ENCODE data around the gene ATP12A.

The ATP12A gene

GRCh38 chr13:24680258-24680920 lies at the start of gene ATP12A:
ATP12A (plus strand) TSS chr13:24680408; CDS start chr13:24680744, 336 bp downstream.
- no peak within 1 kb of the TSS for H3K4me2 ChIP-seq
- H4K20me1 ChIP-seq (ENCODE audit: insufficient read depth): no peaks in the 10 kb centered on the region
- H3K79me2 ChIP-seq (ENCODE audit: insufficient read depth, low read depth): no peaks in the 10 kb centered on the region
- no peak within 1 kb of the TSS for H3K4me3 ChIP-seq (IDR thresholded peaks at IDR 0.05; ENCODE audit: insufficient read depth, low read depth, low read length)
- no peak within 1 kb of the TSS for H3K27ac ChIP-seq
- peaks cover 10% of the 10 kb centered on the region for H3K4me1 ChIP-seq (ENCODE audit: low read depth, poor library complexity, severe bottlenecking)
- peak within 1 kb of the TSS; percentile 34; the same call in 1 of the 2 replicates for H2AFZ ChIP-seq (ENCODE audit: low read depth)
- H3K9ac ChIP-seq: no peak within 1 kb of the TSS
- no peaks in the 10 kb centered on the region for H3K27me3 ChIP-seq (ENCODE audit: insufficient read depth, low read depth)
- H3K36me3 ChIP-seq (ENCODE audit: insufficient read depth): no peaks in the 10 kb centered on the region
- TF ChIP-seq CTCF (conservative IDR thresholded peaks at IDR 0.05; ENCODE audit: low read depth, low read length): no peak

- H3K9ac ChIP-seq: no peak overlapping the region
- H2AFZ ChIP-seq (ENCODE audit: low read depth): no peak overlapping the region
- H3K27ac ChIP-seq: no peak overlapping the region
- no peak overlapping the region for H3K4me3 ChIP-seq (IDR thresholded peaks at IDR 0.05; ENCODE audit: insufficient read depth, low read depth, low read length)
- no peaks in the 10 kb centered on the region for H3K79me2 ChIP-seq (ENCODE audit: insufficient read depth, low read depth)
- no peaks in the 10 kb centered on the region for H4K20me1 ChIP-seq (ENCODE audit: insufficient read depth)
- H3K4me2 ChIP-seq: no peak overlapping the region
- no peaks in the 10 kb centered on the region for H3K36me3 ChIP-seq (ENCODE audit: insufficient read depth)
- no peaks in the 10 kb centered on the region for H3K4me1 ChIP-seq (ENCODE audit: low read depth, poor library complexity, severe bottlenecking)
- H3K27me3 ChIP-seq (ENCODE audit: insufficient read depth, low read depth): no peaks in the 10 kb centered on the region
- TF ChIP-seq CTCF (conservative IDR thresholded peaks at IDR 0.05; ENCODE audit: low read depth, low read length): no peak
These were observed 49.2 kb upstream of the ATP12A start for GRCh38 chr13:24630851-24631620.

- no peak for TF ChIP-seq CTCF (conservative IDR thresholded peaks at IDR 0.05; ENCODE audit: low read depth, low read length)
- no peak overlapping the region for H3K4me2 ChIP-seq
- H3K9ac ChIP-seq: no peak overlapping the region
- H3K79me2 ChIP-seq (ENCODE audit: insufficient read depth, low read depth): no peaks in the 10 kb centered on the region
- H3K27me3 ChIP-seq (ENCODE audit: insufficient read depth, low read depth): no peaks in the 10 kb centered on the region
- H3K27ac ChIP-seq: no peak overlapping the region
- H3K36me3 ChIP-seq (ENCODE audit: insufficient read depth): no peaks in the 10 kb centered on the region
- H3K4me3 ChIP-seq (IDR thresholded peaks at IDR 0.05; ENCODE audit: insufficient read depth, low read depth, low read length): no peak overlapping the region
- H4K20me1 ChIP-seq (ENCODE audit: insufficient read depth): no peaks in the 10 kb centered on the region
- no peak overlapping the region for H2AFZ ChIP-seq (ENCODE audit: low read depth)
- no peaks in the 10 kb centered on the region for H3K4me1 ChIP-seq (ENCODE audit: low read depth, poor library complexity, severe bottlenecking)
These were observed 48.3 kb upstream of the ATP12A start for GRCh38 chr13:24631922-24632321.

GRCh38 chr13:24632382-24633121 lies 47.7 kb upstream of the ATP12A start:
- Histone ChIP-seq H4K20me1 (ENCODE audit: insufficient read depth) (no peaks in the 10 kb centered on the region), H3K4me2 (no peak overlapping the region), H3K79me2 (ENCODE audit: insufficient read depth, low read depth) (no peaks in the 10 kb centered on the region), H3K9ac (no peak overlapping the region), H3K27me3 (ENCODE audit: insufficient read depth, low read depth) (no peaks in the 10 kb centered on the region), H3K4me1 (ENCODE audit: low read depth, poor library complexity, severe bottlenecking) (no peaks in the 10 kb centered on the region), H3K4me3 (IDR thresholded peaks at IDR 0.05; ENCODE audit: insufficient read depth, low read depth, low read length) (no peak overlapping the region), H3K36me3 (ENCODE audit: insufficient read depth) (no peaks in the 10 kb centered on the region), H2AFZ (ENCODE audit: low read depth) (no peak overlapping the region), H3K27ac (no peak overlapping the region)
- no peak for TF ChIP-seq CTCF (conservative IDR thresholded peaks at IDR 0.05; ENCODE audit: low read depth, low read length)
